Activated B cell treated with CpG ODN at 0.5 μM for 24 hours (primary cell): ENCODE measurements around the gene KHDRBS1. TPM values are rescaled to one million over a fixed set of nuclear protein-coding genes. Genes with fewer than 3 reads are reported as not detected.

Experiments
- ATAC-seq: fragments of 200-7000 bp; cut with Tn5 transposase; one replicate; pipeline ENCODE4 v1.10.0; 2021; ENCODE audit warnings: low read depth, mild to moderate bottlenecking, moderate library complexity
- CTCF ChIA-PET: fragments of 350-600 bp; sonication (Branson Sonifier 250); formaldehyde crosslinking; loops from one replicate; lab custom pipeline; 2021; ENCODE audit warnings: antibody characterized with exemption; lab: Charles Lee
- POLR2A ChIA-PET: fragments of 350-600 bp; sonication (Branson Sonifier 250); formaldehyde crosslinking; loops from one replicate; lab custom pipeline; 2021; ENCODE audit warnings: antibody characterized with exemption; lab: Charles Lee
- DNase-seq: peaks from one replicate; pipeline ENCODE4 v3.0.0; 2022
- H3K27ac Mint-ChIP-seq: one replicate; pipeline ENCODE4 v1.8.0; 2020; ENCODE audit warnings: mixed read lengths
- H3K27me3 Mint-ChIP-seq: one replicate; pipeline ENCODE4 v1.8.0; 2021; ENCODE audit warnings: mixed read lengths
- H3K36me3 Mint-ChIP-seq: one replicate; pipeline ENCODE4 v1.8.0; 2021; ENCODE audit warnings: low read depth, mixed read lengths
- H3K4me1 Mint-ChIP-seq: one replicate; pipeline ENCODE4 v1.8.0; 2021; ENCODE audit warnings: mixed read lengths
- H3K4me3 Mint-ChIP-seq: one replicate; pipeline ENCODE4 v1.8.0; 2020; ENCODE audit warnings: mild to moderate bottlenecking, mixed read lengths
- H3K9me3 Mint-ChIP-seq: one replicate; pipeline ENCODE4 v1.8.0; 2020; ENCODE audit warnings: mixed read lengths
- CTCF ChIP-seq: fragments of 200-600 bp; IDR thresholded peaks from one replicate; pipeline ENCODE4 v1.8.0; 2022; ENCODE audit warnings: antibody characterized with exemption, mild to moderate bottlenecking
- intact Hi-C: fragments of 100-400 bp; cut with micrococcal nuclease; formaldehyde crosslinking; loops from one replicate; pipeline ENCODE4 v1.15.1; 2024
- total RNA-seq: library from RNA; stranded (reverse); gene quantifications from 2 replicates; pipeline ENCODE4 v1.2.3, GENCODE V29; 2022

The KHDRBS1 gene
- total RNA-seq, 1 donor from 2014 or later = 152 TPM

- Mint-ChIP-seq H3K4me3 (no peak overlapping the region), H3K9me3 (no peaks in the 10 kb centered on the region), H3K27ac (no peak overlapping the region), H3K4me1 (peaks cover 31% of the 10 kb centered on the region), H3K36me3 (peaks cover 54% of the 10 kb centered on the region), H3K27me3 (no peaks in the 10 kb centered on the region)
- intact Hi-C loops = no loop called here
- no peak for TF ChIP-seq CTCF
- ATAC-seq = no peak
- POLR2A ChIA-PET = no interaction called here
- no peak for DNase-seq
- CTCF ChIA-PET = no interaction called here
Observed at GRCh38 chr1:32028746-32029145, 15.1 kb downstream of the KHDRBS1 start.

DNA sequence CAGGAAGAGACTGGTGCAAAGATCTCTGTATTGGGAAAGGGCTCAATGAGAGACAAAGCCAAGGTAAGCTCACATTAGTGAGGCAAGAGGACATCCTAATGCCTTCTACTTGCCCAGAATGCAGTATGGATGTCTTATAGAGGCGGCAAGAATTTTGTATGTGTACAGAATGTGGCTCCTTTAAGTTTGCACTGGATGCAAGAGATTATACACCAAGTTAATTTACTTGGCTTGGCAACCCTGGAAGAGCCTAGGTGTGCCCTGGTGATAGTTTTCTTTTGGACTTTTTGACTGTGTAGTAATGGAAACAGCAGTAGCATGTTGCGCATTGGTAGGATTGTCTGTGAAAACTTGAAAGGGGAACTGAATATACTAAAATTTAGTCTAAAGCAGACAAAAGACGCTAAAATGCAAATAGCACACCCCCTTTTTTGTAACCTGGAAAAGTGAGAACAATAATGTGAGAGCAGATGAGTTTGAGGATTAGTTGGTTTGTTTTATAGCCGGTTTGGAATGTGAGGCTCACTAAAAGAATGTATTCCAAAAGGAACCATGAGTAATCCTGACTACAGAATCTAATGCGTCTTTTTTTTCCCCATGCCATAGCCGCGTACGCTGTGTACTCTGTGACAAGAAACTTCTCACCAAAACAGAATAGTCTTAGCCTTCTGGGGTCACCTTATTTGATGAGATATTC is 18.1 kb downstream of the KHDRBS1 start:
- ChIA-PET CTCF (no interaction called here), POLR2A (interaction anchor here (0.8 kb wide), 1 partner anchor 93 kb away, joined by 3 read pairs; the partner anchor contains the start of gene PTP4A2)
- Mint-ChIP-seq H3K9me3 (no peaks in the 10 kb centered on the region), H3K36me3 (peaks cover 69% of the 10 kb centered on the region), H3K27ac (no peak overlapping the region), H3K4me1 (peaks cover 24% of the 10 kb centered on the region), H3K27me3 (no peaks in the 10 kb centered on the region), H3K4me3 (no peak overlapping the region)
- intact Hi-C loops = no loop called here
- no peak for DNase-seq
- no peak for TF ChIP-seq CTCF
- no peak for ATAC-seq

DNA sequence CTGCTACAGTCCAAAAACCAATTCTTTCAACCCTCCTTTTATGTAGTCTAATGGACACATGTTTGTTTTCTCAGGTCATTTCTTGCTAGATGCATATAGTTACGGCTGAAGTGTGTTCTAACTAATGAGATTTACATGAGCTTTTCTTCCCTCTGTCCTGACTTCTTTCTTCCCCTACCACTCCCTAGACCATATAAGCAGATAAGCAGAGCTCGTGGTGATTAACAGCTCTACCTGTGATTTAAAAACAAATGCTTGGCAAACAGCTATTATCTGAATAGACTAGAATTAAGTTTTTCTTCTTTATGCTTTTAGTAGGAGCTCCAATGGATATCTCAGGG is 18.6 kb downstream of the KHDRBS1 start:
- H3K27me3 Mint-ChIP-seq = no peaks in the 10 kb centered on the region
- H3K9me3 Mint-ChIP-seq = no peaks in the 10 kb centered on the region
- no peak for TF ChIP-seq CTCF
- intact Hi-C loops = no loop called here
- H3K4me1 Mint-ChIP-seq = peaks cover 19% of the 10 kb centered on the region
- ChIA-PET POLR2A (interaction anchor here (0.8 kb wide), 1 partner anchor 94 kb away, joined by 3 read pairs; the partner anchor contains the start of gene PTP4A2), CTCF (no interaction called here)
- ATAC-seq = no peak
- DNase-seq = no peak
- peaks cover 71% of the 10 kb centered on the region for H3K36me3 Mint-ChIP-seq
- no peak overlapping the region for H3K4me3 Mint-ChIP-seq
- no peak overlapping the region for H3K27ac Mint-ChIP-seq

GRCh38 chr1:32035119-32035518 is 21.5 kb downstream of the KHDRBS1 start:
- no peaks in the 10 kb centered on the region for H3K9me3 Mint-ChIP-seq
- no peak for ATAC-seq
- no peak overlapping the region for H3K27ac Mint-ChIP-seq
- no peaks in the 10 kb centered on the region for H3K27me3 Mint-ChIP-seq
- POLR2A ChIA-PET = interaction anchor here (0.5 kb wide), 1 partner anchor 988 kb away, joined by 3 read pairs; no protein-coding TSS in a partner anchor
- H3K4me3 Mint-ChIP-seq = no peak overlapping the region
- peaks cover 85% of the 10 kb centered on the region for H3K36me3 Mint-ChIP-seq
- TF ChIP-seq CTCF = no peak
- intact Hi-C loops = no loop called here
- DNase-seq = no peak
- CTCF ChIA-PET = interaction anchor here (1.1 kb wide), 1 partner anchor 301 kb away, joined by 3 read pairs; the partner anchor contains the start of gene MARCKSL1
- peaks cover 10% of the 10 kb centered on the region for H3K4me1 Mint-ChIP-seq

GRCh38 chr1:32040711-32041110 is 27.0 kb downstream of the KHDRBS1 start:
- intact Hi-C loops = no loop called here
- ChIA-PET CTCF (no interaction called here), POLR2A (interaction anchor here (0.6 to 0.7 kb wide), 2 partner anchors 160 to 174 kb away, joined by 3 to 4 read pairs; partner anchors contain the start of gene CCDC28B)
- no peaks in the 10 kb centered on the region for H3K4me1 Mint-ChIP-seq
- no peak overlapping the region for H3K27ac Mint-ChIP-seq
- no peak for TF ChIP-seq CTCF
- no peak overlapping the region for H3K4me3 Mint-ChIP-seq
- H3K9me3 Mint-ChIP-seq = no peaks in the 10 kb centered on the region
- no peaks in the 10 kb centered on the region for H3K27me3 Mint-ChIP-seq
- DNase-seq = no peak
- peaks cover 61% of the 10 kb centered on the region for H3K36me3 Mint-ChIP-seq
- no peak for ATAC-seq
